Keratinocyte (primary cell): Measurements from ENCODE around the gene YWHAQ. TPM values are rescaled to one million over a fixed set of nuclear protein-coding genes. Genes with fewer than 3 reads are reported as not detected.

Experiments used
- DNase-seq: peaks from one replicate; pipeline ENCODE4 v3.0.0-alpha.2; 2011; ENCODE audit warnings: low read depth, missing footprints, low spot score
- FAIRE-seq: peaks from 2 replicates; lab custom pipeline; 2011; peaks lifted over from hg19 to GRCh38; lab: Jason Lieb, UNC
- H2AFZ ChIP-seq: 2 replicates; pipeline ENCODE4 v1.6.0; 2012; ENCODE audit warnings: low read length, control low read depth, inconsistent platforms; ENCODE audit not compliant: control insufficient read depth
- H3K27ac ChIP-seq: 2 replicates; pipeline ENCODE4 v1.5.1; 2011; ENCODE audit warnings: low read length; ENCODE audit not compliant: control insufficient read depth, insufficient read depth
- H3K27me3 ChIP-seq: 3 replicates; pipeline ENCODE4 v1.6.0; 2011; ENCODE audit warnings: low read length; ENCODE audit not compliant: control insufficient read depth, insufficient read depth; ENCODE audit errors: extremely low read depth
- H3K36me3 ChIP-seq, 2 experiments: 2 replicates in 1 of 2; 3 replicates in 1 of 2; pipeline ENCODE4 v1.5.1; 2011; ENCODE audit warnings: low read length in 2 of 2, mild to moderate bottlenecking in 1 of 2; ENCODE audit not compliant: control insufficient read depth in 2 of 2, insufficient read depth in 2 of 2; ENCODE audit errors: extremely low read depth in 1 of 2
- H3K4me1 ChIP-seq: 3 replicates; pipeline ENCODE4 v1.5.1; 2011; ENCODE audit warnings: low read length; ENCODE audit not compliant: control insufficient read depth, insufficient read depth; ENCODE audit errors: extremely low read depth
- H3K4me2 ChIP-seq: 3 replicates; pipeline ENCODE4 v1.6.0; 2011; ENCODE audit warnings: low read depth, low read length; ENCODE audit not compliant: control insufficient read depth, insufficient read depth; ENCODE audit errors: extremely low read depth
- H3K4me3 ChIP-seq, 3 experiments: fragments of 200-600 bp in 1 of 3; sonication (generic) in 1 of 3; 2 replicates in 2 of 3; 3 replicates in 1 of 3; pipeline ENCODE4 v1.5.1; 2011 to 2016; ENCODE audit warnings: low read length in 3 of 3, mild to moderate bottlenecking in 3 of 3, control low read depth in 2 of 3, inconsistent platforms in 1 of 3, low read depth in 1 of 3, mixed read lengths in 1 of 3, mixed run types in 1 of 3, moderate library complexity in 1 of 3; ENCODE audit not compliant: control insufficient read depth in 2 of 3, insufficient read depth in 2 of 3; ENCODE audit errors: extremely low read depth in 1 of 3
- H3K79me2 ChIP-seq: 2 replicates; pipeline ENCODE4 v1.6.0; 2012; ENCODE audit warnings: low read length; ENCODE audit not compliant: control insufficient read depth, insufficient read depth
- H3K9ac ChIP-seq: 3 replicates; pipeline ENCODE4 v1.6.0; 2011; ENCODE audit warnings: low read length; ENCODE audit not compliant: control insufficient read depth, insufficient read depth; ENCODE audit errors: extremely low read depth
- H3K9me1 ChIP-seq: 3 replicates; pipeline ENCODE4 v1.6.0; 2011; ENCODE audit warnings: low read length; ENCODE audit not compliant: control insufficient read depth, insufficient read depth; ENCODE audit errors: extremely low read depth
- H3K9me3 ChIP-seq: 2 replicates; pipeline ENCODE4 v1.5.1; 2012; ENCODE audit warnings: low read depth, low read length; ENCODE audit not compliant: control insufficient read depth
- H4K20me1 ChIP-seq: 3 replicates; pipeline ENCODE4 v1.6.0; 2011; ENCODE audit warnings: low read length; ENCODE audit not compliant: control insufficient read depth, insufficient read depth; ENCODE audit errors: extremely low read depth
- CTCF ChIP-seq, 3 experiments: IDR thresholded peaks in 1 of 3; conservative IDR thresholded peaks in 1 of 3; optimal IDR thresholded peaks in 1 of 3; 2 replicates in 2 of 3; 3 replicates in 1 of 3; pipeline versions ENCODE3 to v1.5.1; 2011; ENCODE audit warnings: low read length in 3 of 3, mild to moderate bottlenecking in 3 of 3, moderate library complexity in 2 of 3, control low read depth in 1 of 3, inconsistent platforms in 1 of 3; ENCODE audit not compliant: insufficient read depth in 2 of 3; ENCODE audit errors: extremely low read depth in 1 of 3
- EZH2 ChIP-seq: IDR thresholded peaks from one replicate; pipeline ENCODE4 v1.6.1; 2012; ENCODE audit warnings: inconsistent platforms, mild to moderate bottlenecking, low read length, moderate library complexity
- dilution Hi-C: fragments of 300-500 bp; cut with MboI; formaldehyde crosslinking; loops from one replicate; pipeline ENCODE4 v1.7.0; 2020; ENCODE audit warnings: low sequenced_read_pairs; ENCODE audit not compliant: extremely low pct_ligation_motif_present
- polyA plus RNA-seq, 5 experiments: library from polyadenylated mRNA; depleted of rRNA in 3 of 5; stranded (reverse) in 3 of 5; stranded (forward) in 1 of 5; unstranded in 1 of 5; fragments of >200 nt; gene quantifications; 1 replicate in 1 of 5; 2 replicates in 3 of 5; 3 replicates in 1 of 5; pipeline versions ENCODE4 v1.2.1 to v1.2.3, GENCODE V29; 2011 to 2012; ENCODE audit warnings: missing spikeins in 2 of 5, low read depth in 1 of 5, low replicate concordance in 1 of 5

Gene YWHAQ
- polyA plus RNA-seq, 1 donor (not counting 4 experiments of a cell fraction or from before 2014, with no cell fraction given): 593 TPM

- Histone ChIP-seq H3K79me2 (no peaks in the 10 kb centered on the region), H3K27me3 (no peaks in the 10 kb centered on the region), H3K4me3 (peak overlapping the region; percentile 9 to 47 (median 28)), H3K9me3 (no peaks in the 10 kb centered on the region), H3K36me3 (no peaks in the 10 kb centered on the region), H3K9ac (peak overlapping the region; percentile 54), H3K4me1 (peaks cover 28% of the 10 kb centered on the region), H3K4me2 (peak overlapping the region; percentile 57), H2AFZ (peak overlapping the region; percentile 90), H3K27ac (peak overlapping the region; percentile 40), H3K9me1 (no peaks in the 10 kb centered on the region), H4K20me1 (no peaks in the 10 kb centered on the region)
- TF ChIP-seq CTCF (optimal IDR thresholded peaks at IDR 0.05 in 1 of 3, IDR thresholded peaks at IDR 0.05 in 1 of 3, conservative IDR thresholded peaks at IDR 0.05 in 1 of 3; ENCODE audit: extremely low read depth in 1 of 3, insufficient read depth in 2 of 3, low read length in 3 of 3): no peak
- TF ChIP-seq EZH2: no peak
- FAIRE-seq (peak; percentile 93), DNase-seq (peak; percentile 62)
- dilution Hi-C loops: no loop called here
Measured at GRCh38 chr2:9675415-9676351, 44.9 kb upstream of the YWHAQ start.

- H3K36me3 ChIP-seq: no peaks in the 10 kb centered on the region
- peak overlapping the region; percentile 57 for H3K4me2 ChIP-seq
- DNase-seq (no peak), FAIRE-seq (no peak)
- peak overlapping the region; percentile 40 for H3K27ac ChIP-seq
- no peak for TF ChIP-seq EZH2
- no peak for TF ChIP-seq CTCF (optimal IDR thresholded peaks at IDR 0.05 in 1 of 3, IDR thresholded peaks at IDR 0.05 in 1 of 3, conservative IDR thresholded peaks at IDR 0.05 in 1 of 3; ENCODE audit: extremely low read depth in 1 of 3, insufficient read depth in 2 of 3, low read length in 3 of 3)
- H3K9me3 ChIP-seq: no peaks in the 10 kb centered on the region
- no peak overlapping the region for H3K9ac ChIP-seq
- no peaks in the 10 kb centered on the region for H3K79me2 ChIP-seq
- dilution Hi-C loops: no loop called here
- H3K4me1 ChIP-seq: peaks cover 24% of the 10 kb centered on the region
- H2AFZ ChIP-seq: peak overlapping the region; percentile 42
- no peaks in the 10 kb centered on the region for H3K9me1 ChIP-seq
- H4K20me1 ChIP-seq: no peaks in the 10 kb centered on the region
- H3K4me3 ChIP-seq: peak overlapping the region in 2 of 3 experiments; percentile 28 to 36
- no peaks in the 10 kb centered on the region for H3K27me3 ChIP-seq
Measured at GRCh38 chr2:9674891-9675414, 44.2 kb upstream of the YWHAQ start.
